HG03135 (cell line): Measurements from ENCODE around the gene ULK4.
"Not testable (repeated sequence)": the region's sequence is repeated elsewhere in the genome, so short reads cannot be mapped to it uniquely, and the experiment has no call there.

Experiments used
- ATAC-seq: cut with Tn5 transposase; IDR thresholded peaks from one replicate; pipeline ENCODE4 v1.9.1; 2021; ENCODE audit warnings: mild to moderate bottlenecking, moderate library complexity; ENCODE audit not compliant: unreplicated experiment

The ULK4 gene

DNA sequence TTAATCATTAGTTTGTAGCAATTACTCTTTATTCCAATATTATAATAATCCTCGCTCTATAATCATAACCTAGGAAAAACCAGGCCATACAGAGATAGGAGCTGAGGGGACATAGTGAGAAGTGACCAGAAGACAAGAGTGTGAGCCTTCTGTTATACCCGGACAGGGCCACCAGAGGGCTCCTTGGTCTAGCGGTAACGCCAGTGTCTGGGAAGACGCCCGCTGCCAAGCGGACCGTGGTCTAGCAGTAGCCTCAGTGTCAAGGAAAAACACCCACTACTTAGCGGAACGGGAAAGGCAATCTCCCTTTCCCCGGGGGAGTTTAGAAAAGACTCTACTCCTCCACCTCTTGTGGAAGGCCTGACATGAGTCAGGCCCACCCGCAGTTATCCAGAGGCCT is 266.1 kb downstream of the ULK4 start:
- ATAC-seq, result not testable (repeated sequence)

DNA sequence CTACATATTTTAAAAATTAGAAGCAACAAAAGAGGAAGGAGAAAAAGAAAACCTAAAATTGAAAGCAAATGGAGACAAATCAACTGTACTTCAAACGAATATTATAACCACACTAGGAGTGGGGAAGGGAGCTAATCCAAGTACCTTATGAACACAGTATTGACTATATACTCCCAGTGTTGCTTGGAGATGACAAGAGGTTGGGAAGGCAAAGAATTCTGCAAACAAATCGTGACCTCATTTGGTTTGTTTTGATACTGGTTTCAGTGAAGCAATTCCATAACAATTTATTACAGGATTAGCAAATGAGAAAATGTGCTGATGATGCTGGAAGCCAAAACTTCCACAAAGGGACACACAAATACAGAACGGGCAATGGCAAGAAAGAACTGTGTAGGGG is 268.1 kb downstream of the ULK4 start:
- no peak for ATAC-seq

DNA sequence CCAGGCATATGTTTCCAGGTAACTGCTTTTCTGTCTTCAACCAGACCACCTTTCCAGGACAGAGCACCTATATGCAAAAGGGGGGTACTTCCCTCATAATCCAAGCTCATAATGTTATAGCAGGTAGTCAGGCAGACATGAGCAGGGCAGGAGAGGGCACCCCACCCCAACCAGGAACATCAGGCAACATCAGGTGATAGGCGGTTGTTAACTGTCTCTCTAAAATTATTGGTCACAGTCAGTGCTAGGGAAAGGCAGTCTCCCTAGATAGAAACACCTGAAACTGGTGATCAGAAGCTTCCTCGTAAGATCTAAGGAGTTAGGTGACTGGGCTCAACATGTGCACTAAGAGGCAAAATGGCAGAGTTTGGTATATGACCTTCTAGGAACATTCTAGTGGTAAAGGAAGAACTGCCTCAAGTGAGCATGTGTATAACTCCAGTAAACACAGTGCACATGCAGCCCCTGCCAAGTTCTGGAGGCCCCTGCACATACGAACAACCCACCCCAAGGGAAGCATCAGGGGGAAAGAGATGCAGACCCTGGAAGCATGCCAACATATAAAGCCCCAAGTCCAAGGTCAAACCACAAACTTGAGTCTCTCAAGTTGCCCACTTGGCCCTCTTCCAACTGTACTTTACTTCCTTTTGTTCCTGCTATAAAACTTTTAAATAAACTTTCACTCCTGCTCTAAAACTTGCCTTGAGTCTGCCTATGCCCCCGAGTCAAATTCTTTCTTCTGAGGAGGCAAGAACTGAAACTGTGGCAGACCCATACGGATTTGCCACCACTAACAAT is 270.9 kb downstream of the ULK4 start:
- ATAC-seq, result no peak

DNA sequence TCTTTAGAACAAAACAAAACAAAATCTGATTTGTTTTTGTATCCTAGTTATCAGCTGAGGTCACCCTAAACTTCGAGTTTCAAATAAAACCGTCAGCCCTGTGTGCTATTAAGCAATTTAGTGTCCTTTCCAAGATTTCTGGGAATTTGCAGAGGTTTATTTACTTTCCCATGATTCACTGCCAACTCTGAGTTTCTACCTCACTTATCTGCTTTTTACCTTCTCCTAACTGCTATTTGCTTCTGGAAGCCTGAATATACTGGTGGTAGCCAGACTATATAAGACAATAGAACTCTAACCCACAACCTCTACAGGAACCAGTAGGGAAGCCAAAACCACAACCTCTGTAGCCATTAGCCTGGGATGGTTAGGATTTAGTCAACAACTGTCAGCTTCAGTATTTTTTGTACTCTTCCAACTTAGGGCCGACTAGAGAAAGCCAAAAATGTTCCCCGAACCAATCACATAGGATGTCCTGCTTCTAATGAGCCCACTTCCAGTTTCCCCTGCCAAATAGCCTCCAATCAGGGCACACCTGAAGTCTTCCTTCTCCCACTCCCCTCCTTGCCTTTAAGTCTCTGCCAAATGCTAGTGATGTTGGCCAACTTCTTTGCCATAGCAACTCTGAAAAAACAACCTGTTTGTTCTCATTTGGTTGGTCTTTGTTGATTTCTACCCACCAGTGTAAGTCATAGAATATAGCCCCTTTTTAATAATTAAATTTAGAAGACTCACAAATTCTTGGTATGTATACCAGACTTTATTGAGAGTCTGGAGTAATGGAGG is 273.1 kb downstream of the ULK4 start:
- no peak for ATAC-seq

DNA sequence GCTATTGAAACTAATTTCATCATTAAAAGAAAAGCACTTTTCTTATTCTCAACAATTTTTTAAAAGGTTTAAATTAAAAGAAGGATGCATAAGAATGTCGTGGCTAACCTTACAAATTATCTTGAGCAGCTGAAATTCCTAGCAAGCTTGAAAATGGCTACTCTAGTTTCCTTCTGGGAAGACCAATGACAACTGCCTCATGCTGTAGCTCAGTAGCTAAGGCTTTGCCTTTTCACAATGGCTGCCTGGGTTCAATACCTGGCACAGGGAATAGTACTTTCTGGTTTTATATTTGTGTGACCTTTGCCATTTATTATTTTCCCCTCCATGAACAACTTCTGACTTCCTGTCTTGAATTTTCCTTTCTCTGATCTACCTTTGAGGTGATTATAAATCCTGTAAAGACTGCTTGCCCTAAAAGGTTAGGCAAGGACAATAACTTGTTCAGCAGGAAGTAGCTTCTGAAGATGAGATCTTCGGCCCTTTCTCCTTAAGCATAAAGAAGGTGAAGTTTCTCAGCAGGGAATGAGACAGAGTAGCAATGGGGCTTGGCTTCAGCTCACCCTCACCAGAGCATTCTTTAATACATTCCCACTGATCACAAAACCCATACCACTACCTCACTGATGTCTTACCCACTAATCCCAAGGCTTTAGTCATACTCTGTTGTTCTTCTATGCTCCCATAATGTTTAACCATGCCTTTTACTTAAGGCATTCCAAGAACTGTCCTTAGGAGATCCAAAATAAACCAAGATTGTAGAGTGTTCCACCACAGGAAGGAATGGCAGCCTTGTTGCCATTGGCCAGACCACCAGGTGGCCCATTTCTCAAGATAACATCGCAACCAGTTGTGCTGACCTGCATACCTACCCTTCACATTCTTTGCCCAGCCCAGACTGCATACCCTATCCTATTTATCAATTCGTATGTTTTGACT is 276.8 kb downstream of the ULK4 start:
- ATAC-seq, result no peak

DNA sequence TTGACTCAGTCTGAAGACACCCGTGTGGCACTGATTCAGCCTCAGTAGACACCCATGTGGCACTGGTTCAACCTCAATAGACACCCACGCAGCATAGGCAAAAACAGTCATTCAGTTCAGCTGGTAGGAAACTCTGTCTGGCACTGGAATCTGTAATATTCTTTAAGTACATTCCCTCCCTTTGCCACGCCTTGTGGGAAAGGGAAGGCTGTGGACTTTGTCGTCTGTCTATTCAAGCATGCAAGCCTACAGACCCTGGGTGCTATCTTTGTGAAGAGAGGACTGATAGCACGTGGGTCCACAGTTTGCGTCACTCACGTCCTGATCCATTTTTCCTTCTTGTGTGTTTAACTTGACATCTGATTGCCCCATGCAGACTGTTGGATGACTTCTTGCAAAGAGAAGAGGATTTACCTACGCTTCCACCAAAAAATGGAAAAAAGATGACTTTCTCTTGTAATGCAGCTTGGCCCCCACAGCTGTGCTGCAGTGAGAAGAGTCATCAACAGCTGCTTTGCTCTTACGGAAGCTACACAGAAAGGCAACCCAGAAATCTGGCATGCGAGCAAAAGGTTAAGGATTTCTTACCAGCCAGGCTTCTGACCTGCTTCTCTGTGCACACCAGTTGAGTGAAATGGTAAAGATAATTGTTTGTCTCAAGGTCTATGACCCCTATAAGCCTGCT is 278.1 kb downstream of the ULK4 start:
- ATAC-seq, result no peak

DNA sequence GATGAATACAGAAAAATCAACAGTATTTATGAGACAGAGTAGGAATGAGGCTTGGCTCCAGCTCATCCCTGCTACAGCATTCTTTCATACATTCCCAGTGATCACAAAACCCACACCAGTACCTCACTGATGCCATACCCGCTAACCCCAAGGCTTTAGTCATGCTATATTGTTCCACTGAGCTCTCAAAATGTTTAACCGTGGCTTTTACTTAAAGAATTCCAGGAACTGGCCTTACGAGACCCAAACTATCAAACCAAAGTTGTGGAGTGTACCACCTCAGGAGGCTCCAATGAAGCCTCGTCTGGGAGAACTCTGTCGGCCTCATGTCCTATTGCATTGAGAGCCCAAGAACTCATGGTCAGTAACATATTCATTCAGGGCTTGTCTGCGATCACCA is 278.9 kb downstream of the ULK4 start:
- no peak for ATAC-seq

DNA sequence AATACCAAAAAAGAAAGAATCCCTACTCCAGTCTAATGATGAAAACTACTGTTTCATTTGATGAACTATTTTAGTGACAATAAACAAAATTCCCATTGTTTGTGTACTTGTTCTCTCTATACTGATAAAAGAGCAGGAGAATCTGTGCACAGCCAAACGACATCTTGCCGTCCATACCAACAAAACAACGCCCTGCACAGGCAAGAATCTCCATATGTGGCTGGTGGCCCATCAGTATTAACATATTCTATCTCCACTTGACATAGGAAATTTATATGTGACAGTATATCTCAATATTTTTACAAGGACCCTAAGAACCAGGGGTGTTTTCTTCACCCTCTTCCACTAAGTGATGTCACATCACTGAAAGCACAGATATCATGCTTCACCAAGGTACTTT is 279.5 kb downstream of the ULK4 start:
- no peak for ATAC-seq

DNA sequence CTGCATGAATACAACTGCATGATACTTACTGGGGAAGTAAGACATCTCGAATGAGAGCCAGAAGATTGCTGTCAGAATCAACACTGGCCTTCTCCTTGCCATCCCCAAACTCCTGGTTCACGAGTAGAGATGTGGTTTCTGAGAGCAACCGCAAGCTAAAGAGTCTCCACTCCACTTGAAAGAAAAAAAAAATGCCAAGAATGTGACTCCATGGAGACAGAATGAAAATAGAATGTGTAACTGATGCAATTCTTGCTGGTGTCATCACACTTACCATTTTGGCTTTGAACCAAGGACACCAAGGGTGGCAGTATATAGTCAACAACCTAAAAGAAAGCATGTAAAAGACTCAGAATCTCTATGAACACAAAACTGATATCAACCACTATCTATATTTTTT is 280.4 kb downstream of the ULK4 start:
- ATAC-seq, result no peak

DNA sequence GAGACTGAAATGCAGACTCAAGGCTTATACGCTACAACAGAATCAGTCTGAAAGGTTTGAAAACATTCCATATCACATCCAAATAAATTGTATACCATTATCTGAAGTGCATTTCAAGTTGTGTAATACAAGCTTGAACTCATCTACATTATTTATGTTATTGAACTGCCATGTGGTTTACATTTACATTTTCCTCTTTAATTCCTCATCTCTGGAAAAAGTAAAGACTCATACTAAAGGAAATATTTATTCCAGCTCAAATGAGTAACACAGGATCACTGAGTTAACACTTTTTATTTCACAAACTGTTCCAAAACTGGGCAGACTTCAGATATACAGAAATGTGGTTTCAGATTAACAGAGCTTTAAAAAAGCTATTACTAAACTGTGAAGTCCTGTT is 282.5 kb downstream of the ULK4 start:
- ATAC-seq, result no peak

DNA sequence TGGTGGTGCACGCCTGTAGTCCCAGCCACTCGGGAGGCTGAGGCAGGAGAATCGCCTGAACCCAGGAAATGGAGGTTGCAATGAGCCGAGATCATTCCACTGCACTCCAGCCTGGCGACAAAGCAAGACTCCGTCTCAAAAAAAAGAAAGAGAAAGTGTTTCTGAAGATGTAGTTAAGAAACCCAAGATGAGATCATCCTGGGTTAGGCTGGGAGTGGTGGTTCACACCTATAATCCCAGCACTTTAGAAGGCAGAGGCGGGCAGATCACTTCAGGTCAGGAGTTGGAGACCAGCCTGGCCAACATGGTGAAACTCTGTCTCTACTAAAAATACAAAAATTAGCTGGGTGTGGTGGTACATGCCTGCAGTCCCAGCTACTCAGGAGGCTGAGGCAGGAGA is 286.8 kb downstream of the ULK4 start:
- not testable (repeated sequence) for ATAC-seq

DNA sequence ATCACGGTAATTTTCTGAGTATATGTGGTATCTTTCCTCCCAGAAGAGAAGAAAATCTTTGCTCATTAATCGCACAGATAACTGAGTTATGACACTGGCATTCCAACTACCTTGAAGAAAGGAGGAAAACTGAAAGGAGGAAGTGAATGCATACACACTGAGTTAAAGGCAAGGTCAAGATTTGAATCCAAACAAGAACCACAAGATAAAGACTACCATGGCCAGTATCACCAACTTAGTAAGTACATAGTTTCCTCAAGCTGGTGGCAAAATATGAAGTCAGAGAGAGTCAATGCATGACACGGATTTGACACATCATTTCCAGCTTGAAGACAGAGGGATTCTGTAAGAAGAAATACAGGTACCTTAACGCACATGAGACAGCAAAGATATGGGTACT is 287.5 kb downstream of the ULK4 start:
- no peak for ATAC-seq

DNA sequence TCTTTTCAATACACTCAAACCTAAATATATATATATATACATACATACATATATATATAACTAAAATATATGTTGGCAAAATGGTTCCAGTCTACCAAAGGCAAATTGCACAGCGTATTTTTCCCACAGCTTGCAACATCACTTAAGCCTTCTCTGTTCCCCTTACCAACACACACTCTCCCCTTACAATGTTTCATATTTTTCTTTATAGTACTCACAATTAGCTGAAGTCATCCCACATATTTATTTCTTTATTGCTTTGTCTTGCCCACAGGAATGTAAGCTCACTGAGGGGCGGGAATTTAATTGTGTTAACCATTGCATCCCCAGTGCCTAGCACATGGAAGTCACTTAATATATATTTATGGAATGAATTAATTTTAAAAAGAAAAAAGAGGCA is 288.3 kb downstream of the ULK4 start:
- no peak for ATAC-seq

DNA sequence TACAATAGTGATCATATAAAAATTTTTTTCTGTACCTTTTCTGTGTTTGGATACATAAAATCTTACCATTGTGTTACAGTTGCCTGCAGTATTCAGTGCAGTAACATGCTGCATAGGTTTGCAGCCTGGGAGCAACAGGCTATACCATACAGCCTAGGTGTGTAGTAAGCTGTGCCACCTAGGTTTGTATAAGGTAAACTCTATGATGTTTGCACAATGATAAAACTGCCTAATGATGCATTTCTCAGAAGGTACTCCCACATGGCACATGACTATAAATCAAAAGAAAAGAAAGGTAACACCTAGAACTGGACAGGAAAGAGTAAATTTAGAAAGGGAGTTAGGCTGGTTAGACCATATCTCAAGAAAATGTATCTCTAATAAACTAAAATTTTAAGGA is 293.5 kb downstream of the ULK4 start:
- ATAC-seq, result no peak

DNA sequence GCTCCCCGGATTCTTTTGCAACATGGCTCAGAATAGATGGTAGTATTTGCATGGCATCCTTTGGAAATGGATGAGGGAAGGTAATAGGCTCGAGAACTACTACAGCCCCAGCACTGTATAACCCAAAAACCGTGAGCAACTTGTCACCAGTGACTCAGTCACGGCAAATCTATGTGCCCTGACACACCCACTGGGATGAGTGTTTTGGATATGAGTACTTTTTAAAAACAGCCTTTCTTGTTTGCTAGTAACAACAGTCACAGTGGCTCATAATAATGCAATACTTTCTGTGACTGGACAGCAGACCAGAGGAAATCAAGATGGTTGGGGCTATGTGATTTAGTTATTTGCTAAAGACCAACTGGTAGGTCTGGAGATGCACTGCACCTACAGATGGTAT is 299.6 kb downstream of the ULK4 start:
- ATAC-seq, result no peak

DNA sequence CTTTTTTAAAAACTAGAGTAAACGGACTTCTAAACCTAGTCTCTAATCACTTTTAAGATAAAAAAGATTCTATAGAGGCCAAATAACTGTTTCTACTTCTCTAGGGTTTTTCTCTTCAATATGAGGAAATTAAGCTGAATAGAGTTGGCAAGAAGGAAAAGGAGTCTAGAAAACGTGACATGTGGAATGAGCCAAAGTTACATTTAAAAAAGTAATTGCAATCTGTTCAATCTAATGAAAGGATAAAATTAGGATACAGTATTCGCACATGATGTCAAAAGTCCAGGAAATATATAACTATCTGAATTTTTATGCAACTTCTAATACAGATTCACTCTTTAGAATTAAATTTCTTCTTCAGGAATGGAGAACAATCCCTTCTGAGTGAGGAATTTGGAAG is 300.1 kb downstream of the ULK4 start:
- no peak for ATAC-seq

DNA sequence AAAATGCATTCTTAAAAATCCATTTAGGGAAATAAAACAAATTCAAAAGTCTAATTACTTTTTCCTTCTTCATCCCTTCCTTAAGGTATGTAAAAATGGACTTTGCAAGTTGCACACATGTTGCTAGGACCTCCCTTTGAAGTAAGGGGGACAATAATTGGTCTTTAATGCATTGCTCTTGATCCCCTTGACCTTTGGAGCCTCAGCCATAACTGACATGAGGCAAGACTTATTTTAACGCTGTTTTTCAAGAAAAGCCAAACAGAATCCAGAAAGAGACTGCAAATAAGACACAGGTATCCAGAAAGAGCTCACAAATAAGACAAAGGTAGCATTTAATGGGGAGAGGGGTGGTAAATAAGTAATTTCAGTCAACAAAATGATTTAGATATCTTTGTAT is 301.4 kb downstream of the ULK4 start:
- ATAC-seq, result no peak

DNA sequence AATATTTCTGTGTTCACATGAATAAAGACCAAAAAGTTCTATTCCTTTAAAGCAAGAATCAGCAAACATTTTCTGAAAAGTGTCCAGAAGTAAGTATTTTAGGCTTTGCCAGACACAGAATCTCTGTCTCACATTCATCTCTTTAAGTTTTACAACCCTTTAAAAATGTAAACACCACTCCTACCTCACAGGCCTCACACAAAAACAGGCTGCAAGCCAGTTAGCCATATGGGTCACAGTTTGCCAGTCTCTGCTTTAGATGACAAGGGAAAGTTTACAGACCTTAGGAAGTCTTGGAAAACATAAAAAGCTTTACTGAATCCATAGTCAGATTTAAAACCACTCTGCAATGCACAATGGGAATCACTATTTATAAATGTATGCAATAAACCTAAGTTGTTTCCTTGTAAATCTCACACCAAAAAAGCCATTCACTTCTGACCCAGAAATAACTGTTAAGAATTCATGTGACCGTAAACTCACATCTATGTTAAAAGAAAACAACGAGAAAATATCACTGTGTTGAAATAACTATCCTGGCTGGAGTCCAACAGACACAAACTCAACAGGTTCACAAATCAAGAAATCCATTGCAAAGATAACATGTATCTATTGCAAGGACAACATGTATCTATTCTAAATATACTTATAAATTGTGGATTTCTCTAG is 308.2 kb downstream of the ULK4 start:
- ATAC-seq, result no peak

DNA sequence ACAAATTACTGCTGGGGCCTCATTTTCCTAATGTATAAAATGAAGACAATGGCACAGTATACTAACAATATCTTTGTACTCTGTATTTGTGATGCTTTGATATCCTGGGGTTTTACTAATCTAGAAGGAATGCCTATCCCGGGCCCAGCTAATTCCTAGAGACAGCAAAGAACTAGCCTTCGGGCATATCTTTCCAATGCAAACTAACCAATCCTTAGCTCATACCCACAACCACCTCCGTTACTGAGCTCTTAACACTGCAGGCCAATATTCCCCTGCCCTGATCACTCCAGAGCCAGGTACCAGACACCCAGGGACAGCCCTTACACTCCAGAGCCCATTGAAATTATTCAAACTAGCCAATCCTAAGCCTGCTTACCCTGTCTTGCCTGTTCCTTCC is 309.0 kb downstream of the ULK4 start:
- no peak for ATAC-seq

DNA sequence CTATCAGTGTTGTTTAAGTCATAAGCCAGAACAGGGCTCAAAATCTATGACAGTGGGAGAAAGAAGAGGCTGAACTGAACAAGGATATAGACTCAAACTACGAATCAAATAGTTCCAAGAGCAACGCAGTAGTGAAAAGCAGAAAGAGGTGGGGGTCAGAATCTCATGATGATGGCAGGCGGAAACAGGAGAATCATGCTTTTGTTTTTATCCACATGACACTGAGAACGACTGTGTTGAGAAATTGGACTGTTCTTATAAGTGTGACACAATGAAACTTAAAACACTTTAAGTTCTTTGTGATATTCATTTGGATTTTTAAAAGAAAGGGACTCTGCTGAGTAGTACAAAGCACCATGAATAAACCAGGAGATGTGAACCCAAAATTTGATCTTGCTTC is 309.4 kb downstream of the ULK4 start:
- no peak for ATAC-seq
